ENCODE measurements around the gene GLRX5. TPM values are rescaled to one million over a fixed set of nuclear protein-coding genes. Genes with fewer than 3 reads are reported as not detected.

The GLRX5 gene
- total RNA-seq, 1 donor from 2014 or later, result 33.4 TPM

GRCh38 chr14:95547626-95548327, 12.9 kb downstream of the GLRX5 start:
- no peak overlapping the region for H3K4me3 Mint-ChIP-seq (ENCODE audit: unreplicated experiment)
- peak overlapping the region; percentile 83 for H3K27ac Mint-ChIP-seq (ENCODE audit: unreplicated experiment)
- no peak for TF ChIP-seq CTCF (IDR thresholded peaks at IDR 0.05)
- peaks cover 6% of the 10 kb centered on the region for H3K36me3 Mint-ChIP-seq (ENCODE audit: low read depth)
- H3K4me1 Mint-ChIP-seq (ENCODE audit: low read depth), result peaks cover 49% of the 10 kb centered on the region
- peaks cover 12% of the 10 kb centered on the region for H3K9me3 Mint-ChIP-seq (ENCODE audit: low read depth)
- DNase-seq (ENCODE audit: low spot score), result no peak
- no peaks in the 10 kb centered on the region for H3K27me3 Mint-ChIP-seq (ENCODE audit: low read depth)

GRCh38 chr14:95548328-95548929, 13.6 kb downstream of the GLRX5 start:
- no peak for TF ChIP-seq CTCF (IDR thresholded peaks at IDR 0.05)
- no peak for DNase-seq (ENCODE audit: low spot score)
- Mint-ChIP-seq H3K27me3 (ENCODE audit: low read depth) (no peaks in the 10 kb centered on the region), H3K36me3 (ENCODE audit: low read depth) (peaks cover 6% of the 10 kb centered on the region), H3K4me3 (ENCODE audit: unreplicated experiment) (no peak overlapping the region), H3K27ac (ENCODE audit: unreplicated experiment) (peak overlapping the region; percentile 83), H3K9me3 (ENCODE audit: low read depth) (peaks cover 12% of the 10 kb centered on the region), H3K4me1 (ENCODE audit: low read depth) (peaks cover 49% of the 10 kb centered on the region)

GRCh38 chr14:95549656-95550585, 15.1 kb downstream of the GLRX5 start:
- peaks cover 6% of the 10 kb centered on the region for H3K36me3 Mint-ChIP-seq (ENCODE audit: low read depth)
- H3K4me1 Mint-ChIP-seq (ENCODE audit: low read depth), result peaks cover 41% of the 10 kb centered on the region
- H3K9me3 Mint-ChIP-seq (ENCODE audit: low read depth), result peaks cover 12% of the 10 kb centered on the region
- DNase-seq (ENCODE audit: low spot score), result no peak
- no peaks in the 10 kb centered on the region for H3K27me3 Mint-ChIP-seq (ENCODE audit: low read depth)
- H3K27ac Mint-ChIP-seq (ENCODE audit: unreplicated experiment), result no peak overlapping the region
- H3K4me3 Mint-ChIP-seq (ENCODE audit: unreplicated experiment), result no peak overlapping the region
- no peak for TF ChIP-seq CTCF (IDR thresholded peaks at IDR 0.05)

- Mint-ChIP-seq H3K4me3 (ENCODE audit: unreplicated experiment) (no peak overlapping the region), H3K36me3 (ENCODE audit: low read depth) (peaks cover 6% of the 10 kb centered on the region), H3K9me3 (ENCODE audit: low read depth) (peaks cover 8% of the 10 kb centered on the region), H3K4me1 (ENCODE audit: low read depth) (peaks cover 26% of the 10 kb centered on the region), H3K27me3 (ENCODE audit: low read depth) (no peaks in the 10 kb centered on the region), H3K27ac (ENCODE audit: unreplicated experiment) (no peak overlapping the region)
- no peak for DNase-seq (ENCODE audit: low spot score)
- no peak for TF ChIP-seq CTCF (IDR thresholded peaks at IDR 0.05)
These were observed 16.6 kb downstream of the GLRX5 start for GRCh38 chr14:95551435-95551834.

GRCh38 chr14:95553141-95553540, 18.3 kb downstream of the GLRX5 start:
- Mint-ChIP-seq H3K9me3 (ENCODE audit: low read depth) (peaks cover 8% of the 10 kb centered on the region), H3K4me1 (ENCODE audit: low read depth) (peaks cover 10% of the 10 kb centered on the region), H3K27ac (ENCODE audit: unreplicated experiment) (no peak overlapping the region), H3K36me3 (ENCODE audit: low read depth) (peaks cover 6% of the 10 kb centered on the region), H3K4me3 (ENCODE audit: unreplicated experiment) (no peak overlapping the region), H3K27me3 (ENCODE audit: low read depth) (no peaks in the 10 kb centered on the region)
- TF ChIP-seq CTCF (IDR thresholded peaks at IDR 0.05), result no peak
- no peak for DNase-seq (ENCODE audit: low spot score)
